Activated T-cell treated with anti-CD3 and anti-CD28 coated beads, Interleukin-2, amount 50 U/mL, for 48 hours (primary cell): ENCODE data around the gene PCDHA5.
"Not testable (repeated sequence)": the region's sequence is repeated elsewhere in the genome, so short reads cannot be mapped to it uniquely, and the experiment has no call there.

ENCODE experiments used
- DNase-seq, 2 experiments: peaks; one replicate each; pipeline ENCODE4 v3.0.0-alpha.2; 2020

Gene PCDHA5

DNA sequence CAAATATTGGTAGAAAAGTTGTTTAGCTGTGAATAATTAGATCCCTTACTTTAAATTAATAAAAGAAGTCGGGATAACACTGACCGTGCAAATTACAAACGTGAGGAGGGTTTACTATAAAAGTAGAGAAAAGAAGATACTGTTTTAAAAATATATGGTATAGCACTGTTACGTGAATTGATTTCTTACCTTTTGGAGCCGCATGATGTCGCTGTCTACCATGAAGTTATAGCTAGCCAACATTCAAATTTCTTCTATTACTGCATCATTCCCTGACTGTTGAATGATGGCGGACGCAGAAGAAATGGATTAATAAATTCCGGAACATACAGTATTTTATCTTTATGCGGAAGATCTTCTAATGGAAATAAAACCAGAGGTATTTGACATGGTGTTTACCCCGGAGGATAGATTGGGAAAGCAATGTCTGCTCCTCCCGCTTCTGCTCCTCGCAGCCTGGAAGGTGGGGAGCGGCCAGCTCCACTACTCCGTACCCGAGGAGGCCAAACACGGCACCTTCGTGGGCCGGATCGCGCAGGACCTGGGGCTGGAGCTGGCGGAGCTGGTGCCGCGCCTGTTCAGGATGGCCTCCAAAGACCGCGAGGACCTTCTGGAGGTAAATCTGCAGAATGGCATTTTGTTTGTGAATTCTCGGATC is 6.4 kb downstream of the PCDHA5 start, which contains the start of gene PCDHA6:
PCDHA6 (plus strand) TSS at position 257 of the 658 bp plus-strand sequence; CDS start at position 389, 132 bp downstream.
- DNase-seq, result no peak

DNA sequence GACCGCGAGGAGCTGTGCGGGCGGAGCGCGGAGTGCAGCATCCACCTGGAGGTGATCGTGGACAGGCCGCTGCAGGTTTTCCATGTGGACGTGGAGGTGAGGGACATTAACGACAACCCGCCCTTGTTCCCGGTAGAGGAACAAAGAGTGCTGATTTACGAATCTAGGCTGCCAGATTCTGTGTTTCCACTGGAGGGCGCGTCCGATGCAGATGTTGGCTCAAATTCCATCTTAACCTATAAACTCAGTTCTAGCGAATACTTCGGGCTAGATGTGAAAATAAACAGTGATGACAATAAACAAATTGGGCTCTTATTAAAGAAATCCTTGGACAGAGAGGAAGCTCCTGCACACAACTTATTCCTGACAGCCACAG is 6.9 kb downstream of the PCDHA5 start:
- DNase-seq, result no peak

DNA sequence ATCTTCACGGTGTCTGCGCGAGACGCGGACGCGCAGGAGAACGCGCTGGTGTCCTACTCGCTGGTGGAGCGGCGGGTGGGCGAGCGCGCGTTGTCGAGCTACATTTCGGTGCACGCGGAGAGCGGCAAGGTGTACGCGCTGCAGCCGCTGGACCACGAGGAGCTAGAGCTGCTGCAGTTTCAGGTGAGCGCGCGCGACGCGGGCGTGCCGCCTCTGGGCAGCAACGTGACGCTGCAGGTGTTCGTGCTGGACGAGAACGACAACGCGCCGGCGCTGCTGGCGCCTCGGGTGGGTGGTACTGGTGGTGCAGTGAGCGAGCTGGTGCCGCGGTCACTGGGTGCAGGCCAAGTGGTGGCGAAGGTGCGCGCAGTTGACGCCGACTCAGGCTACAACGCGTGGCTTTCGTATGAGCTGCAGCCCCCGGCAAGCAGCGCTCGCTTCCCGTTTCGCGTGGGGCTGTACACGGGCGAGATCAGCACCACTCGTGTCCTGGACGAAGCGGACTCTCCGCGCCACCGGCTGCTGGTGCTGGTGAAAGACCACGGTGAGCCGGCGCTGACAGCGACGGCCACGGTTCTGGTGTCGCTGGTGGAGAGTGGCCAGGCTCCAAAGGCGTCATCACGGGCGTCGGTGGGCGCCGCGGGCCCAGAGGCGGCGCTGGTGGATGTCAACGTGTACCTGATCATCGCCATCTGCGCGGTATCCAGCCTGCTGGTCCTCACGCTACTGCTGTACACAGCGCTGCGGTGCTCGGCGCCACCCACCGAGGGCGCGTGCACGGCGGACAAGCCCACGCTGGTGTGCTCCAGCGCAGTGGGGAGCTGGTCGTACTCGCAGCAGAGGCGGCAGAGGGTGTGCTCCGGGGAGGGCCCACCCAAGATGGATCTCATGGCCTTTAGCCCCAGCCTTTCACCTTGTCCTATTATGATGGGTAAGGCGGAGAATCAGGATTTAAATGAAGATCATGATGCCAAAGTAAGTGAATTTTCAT is 8.4 kb downstream of the PCDHA5 start:
- not testable (repeated sequence) for DNase-seq

DNA sequence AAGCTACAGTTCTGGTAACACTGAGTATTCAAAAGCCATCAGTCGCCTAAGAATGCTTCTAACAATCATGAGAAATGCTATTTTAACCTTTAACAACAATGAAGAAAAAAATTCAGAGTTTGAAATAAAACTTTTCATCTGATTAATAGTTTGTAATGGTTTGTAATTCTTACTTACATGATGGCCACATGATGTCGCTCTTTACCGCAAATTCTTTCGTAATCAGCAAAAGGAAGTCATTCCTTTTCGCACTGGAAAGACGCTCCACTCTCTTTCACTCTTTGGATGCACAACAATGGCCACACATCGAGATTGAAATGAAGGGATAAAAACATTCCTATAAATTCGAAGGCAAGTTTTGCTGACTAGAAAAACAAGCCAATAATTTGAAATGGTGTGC is 12.6 kb downstream of the PCDHA5 start, which contains the start of gene PCDHA7:
PCDHA7 (plus strand) TSS at position 277 of the 400 bp plus-strand sequence; CDS start at position 392, 115 bp downstream.
- DNase-seq, result no peak

DNA sequence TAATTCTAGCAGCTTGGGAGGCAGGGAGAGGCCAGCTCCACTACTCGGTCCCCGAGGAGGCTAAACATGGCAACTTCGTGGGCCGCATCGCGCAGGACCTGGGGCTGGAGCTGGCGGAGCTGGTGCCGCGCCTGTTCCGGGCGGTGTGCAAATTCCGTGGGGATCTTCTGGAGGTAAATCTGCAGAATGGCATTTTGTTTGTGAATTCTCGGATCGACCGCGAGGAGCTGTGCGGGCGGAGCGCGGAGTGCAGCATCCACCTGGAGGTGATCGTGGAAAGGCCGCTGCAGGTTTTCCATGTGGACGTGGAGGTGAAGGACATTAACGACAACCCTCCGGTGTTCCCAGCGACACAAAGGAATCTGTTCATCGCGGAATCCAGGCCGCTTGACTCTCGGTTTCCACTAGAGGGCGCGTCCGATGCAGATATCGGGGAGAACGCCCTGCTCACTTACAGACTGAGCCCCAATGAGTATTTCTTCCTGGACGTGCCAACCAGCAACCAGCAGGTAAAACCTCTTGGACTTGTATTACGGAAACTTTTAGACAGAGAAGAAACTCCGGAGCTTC is 13.1 kb downstream of the PCDHA5 start:
- not testable (repeated sequence) for DNase-seq

DNA sequence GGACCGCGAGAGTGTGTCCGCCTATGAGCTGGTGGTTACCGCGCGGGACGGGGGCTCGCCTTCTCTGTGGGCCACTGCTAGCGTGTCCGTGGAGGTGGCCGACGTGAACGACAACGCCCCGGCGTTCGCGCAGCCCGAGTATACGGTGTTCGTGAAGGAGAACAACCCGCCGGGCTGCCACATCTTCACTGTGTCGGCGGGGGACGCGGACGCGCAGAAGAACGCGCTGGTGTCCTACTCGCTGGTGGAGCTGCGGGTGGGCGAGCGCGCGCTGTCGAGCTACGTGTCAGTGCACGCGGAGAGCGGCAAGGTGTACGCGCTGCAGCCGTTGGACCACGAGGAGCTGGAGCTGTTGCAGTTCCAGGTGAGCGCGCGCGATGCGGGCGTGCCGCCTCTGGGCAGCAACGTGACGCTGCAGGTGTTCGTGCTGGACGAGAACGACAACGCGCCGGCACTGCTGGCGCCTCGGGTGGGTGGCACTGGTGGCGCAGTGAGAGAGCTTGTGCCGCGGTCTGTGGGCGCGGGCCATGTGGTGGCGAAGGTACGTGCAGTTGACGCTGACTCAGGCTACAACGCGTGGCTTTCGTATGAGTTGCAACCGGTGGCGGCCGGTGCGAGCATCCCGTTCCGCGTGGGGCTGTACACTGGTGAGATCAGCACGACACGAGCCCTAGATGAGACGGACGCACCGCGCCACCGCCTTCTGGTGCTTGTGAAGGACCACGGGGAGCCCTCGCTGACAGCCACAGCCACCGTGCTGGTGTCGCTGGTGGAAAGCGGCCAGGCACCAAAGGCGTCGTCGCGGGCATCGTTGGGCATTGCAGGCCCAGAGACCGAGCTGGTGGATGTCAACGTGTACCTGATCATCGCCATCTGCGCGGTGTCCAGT is 14.5 kb downstream of the PCDHA5 start:
- no peak for DNase-seq

DNA sequence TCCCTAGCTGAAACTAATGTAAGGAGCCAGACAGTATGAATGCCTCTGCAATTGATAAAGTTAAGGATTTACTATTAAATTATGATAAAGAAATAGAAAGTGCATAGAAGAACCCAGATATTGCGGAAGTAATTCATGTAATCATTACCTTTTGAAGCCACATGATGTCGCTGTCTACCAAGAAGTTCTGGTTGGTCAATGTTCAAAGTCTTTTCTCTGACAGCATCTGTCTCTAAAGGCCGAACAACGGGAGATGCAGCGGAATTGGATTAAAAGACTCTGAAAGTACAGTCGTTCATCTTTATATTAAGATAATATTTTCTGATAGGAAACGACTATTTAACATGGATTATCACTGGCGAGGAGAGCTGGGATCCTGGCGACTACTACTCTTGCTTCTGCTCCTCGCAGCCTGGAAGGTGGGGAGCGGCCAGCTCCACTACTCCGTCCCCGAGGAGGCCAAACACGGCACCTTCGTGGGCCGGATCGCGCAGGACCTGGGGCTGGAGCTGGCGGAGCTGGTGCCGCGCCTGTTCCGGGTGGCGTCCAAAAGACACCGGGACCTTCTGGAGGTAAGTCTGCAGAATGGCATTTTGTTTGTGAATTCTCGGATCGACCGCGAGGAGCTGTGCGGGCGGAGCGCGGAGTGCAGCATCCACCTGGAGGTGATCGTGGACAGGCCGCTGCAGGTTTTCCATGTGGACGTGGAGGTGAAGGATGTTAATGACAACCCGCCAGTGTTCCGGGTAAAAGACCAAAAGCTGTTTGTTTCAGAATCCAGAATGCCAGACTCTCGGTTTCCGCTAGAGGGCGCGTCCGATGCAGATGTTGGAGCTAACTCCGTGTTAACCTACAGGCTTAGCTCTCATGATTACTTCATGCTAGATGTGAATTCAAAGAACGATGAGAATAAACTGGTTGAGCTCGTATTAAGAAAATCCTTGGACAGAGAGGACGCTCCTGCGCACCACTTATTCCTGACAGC is 19.9 kb downstream of the PCDHA5 start, which contains the start of gene PCDHA8:
PCDHA8 (plus strand) TSS at position 210 of the 985 bp plus-strand sequence; CDS start at position 345, 135 bp downstream.
- peak; percentile 39 to 49 for DNase-seq

DNA sequence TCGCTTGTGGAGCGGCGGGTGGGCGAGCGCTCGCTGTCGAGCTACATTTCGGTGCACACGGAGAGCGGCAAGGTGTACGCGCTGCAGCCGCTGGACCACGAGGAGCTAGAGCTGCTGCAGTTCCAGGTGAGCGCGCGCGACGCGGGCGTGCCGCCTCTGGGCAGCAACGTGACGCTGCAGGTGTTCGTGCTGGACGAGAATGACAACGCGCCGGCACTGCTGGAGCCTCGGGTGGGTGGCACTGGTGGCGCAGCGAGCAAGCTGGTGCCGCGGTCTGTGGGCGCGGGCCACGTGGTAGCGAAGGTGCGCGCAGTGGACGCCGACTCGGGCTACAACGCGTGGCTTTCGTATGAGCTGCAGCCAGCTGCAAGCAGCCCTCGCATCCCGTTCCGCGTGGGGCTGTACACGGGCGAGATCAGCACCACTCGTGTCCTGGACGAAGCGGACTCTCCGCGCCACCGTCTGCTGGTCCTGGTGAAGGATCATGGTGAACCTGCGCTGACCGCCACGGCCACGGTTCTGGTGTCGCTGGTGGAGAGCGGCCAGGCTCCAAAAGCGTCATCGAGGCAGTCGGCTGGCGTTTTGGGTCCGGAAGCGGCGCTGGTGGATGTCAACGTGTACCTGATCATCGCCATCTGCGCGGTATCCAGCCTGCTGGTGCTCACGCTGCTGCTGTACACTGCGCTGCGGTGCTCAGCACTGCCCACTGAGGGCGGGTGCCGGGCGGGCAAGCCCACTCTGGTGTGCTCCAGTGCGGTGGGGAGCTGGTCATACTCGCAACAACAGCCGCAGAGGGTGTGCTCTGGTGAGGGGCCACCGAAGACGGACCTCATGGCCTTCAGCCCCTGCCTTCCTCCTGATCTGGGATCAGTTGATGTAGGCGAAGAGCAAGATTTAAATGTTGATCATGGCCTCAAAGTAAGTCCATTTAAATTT is 21.7 kb downstream of the PCDHA5 start:
- no peak for DNase-seq

DNA sequence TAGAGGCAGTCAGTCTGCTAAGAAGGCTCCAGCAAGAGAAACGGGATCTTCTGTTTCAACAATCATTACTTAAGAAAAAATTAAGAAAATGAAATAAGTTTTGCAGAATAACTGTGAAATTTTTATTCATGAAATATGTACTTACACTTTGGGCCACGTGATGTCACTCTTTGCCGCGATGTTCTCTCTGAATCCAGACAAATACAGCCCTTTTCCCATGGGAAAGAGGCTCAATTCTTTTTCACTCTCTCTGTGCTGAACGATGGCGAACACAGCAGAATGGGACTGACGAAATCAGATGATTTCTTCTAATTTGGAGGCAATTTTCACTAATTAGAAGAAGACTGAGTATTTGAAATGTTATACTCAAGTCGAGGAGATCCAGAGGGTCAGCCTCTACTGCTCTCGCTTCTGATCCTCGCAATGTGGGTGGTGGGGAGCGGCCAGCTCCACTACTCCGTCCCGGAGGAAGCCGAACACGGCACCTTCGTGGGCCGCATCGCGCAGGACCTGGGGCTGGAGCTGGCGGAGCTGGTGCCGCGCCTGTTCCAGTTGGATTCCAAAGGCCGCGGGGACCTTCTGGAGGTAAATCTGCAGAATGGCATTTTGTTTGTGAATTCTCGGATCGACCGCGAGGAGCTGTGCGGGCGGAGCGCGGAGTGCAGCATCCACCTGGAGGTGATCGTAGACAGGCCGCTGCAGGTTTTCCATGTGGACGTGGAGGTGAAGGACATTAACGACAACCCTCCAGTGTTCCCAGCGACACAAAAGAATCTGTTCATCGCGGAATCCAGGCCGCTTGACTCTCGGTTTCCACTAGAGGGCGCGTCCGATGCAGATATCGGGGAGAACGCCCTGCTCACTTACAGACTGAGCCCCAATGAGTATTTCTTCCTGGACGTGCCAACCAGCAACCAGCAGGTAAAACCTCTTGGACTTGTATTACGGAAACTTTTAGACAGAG is 27.0 kb downstream of the PCDHA5 start, which contains the start of gene PCDHA9:
PCDHA9 (plus strand) TSS at position 244 of the 964 bp plus-strand sequence; CDS start at position 358, 114 bp downstream.
- not testable (repeated sequence) for DNase-seq

DNA sequence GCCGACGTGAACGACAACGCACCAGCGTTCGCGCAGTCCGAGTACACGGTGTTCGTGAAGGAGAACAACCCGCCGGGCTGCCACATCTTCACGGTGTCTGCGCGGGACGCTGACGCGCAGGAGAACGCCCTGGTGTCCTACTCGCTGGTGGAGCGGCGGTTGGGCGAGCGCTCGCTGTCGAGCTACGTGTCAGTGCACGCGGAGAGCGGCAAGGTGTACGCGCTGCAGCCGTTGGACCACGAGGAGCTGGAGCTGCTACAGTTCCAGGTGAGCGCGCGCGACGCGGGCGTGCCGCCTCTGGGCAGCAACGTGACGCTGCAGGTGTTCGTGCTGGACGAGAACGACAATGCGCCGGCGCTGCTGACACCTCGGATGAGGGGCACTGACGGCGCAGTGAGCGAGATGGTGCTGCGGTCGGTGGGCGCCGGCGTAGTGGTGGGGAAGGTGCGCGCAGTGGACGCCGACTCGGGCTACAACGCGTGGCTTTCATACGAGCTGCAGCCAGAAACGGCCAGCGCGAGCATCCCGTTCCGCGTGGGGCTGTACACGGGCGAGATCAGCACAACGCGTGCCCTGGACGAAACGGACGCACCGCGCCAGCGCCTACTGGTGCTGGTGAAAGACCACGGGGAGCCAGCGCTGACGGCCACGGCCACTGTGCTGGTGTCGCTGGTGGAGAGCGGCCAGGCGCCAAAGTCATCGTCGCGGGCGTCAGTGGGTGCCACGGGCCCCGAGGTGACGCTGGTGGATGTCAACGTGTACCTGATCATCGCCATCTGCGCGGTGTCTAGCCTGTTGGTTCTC is 28.6 kb downstream of the PCDHA5 start:
- DNase-seq, result not testable (repeated sequence)

DNA sequence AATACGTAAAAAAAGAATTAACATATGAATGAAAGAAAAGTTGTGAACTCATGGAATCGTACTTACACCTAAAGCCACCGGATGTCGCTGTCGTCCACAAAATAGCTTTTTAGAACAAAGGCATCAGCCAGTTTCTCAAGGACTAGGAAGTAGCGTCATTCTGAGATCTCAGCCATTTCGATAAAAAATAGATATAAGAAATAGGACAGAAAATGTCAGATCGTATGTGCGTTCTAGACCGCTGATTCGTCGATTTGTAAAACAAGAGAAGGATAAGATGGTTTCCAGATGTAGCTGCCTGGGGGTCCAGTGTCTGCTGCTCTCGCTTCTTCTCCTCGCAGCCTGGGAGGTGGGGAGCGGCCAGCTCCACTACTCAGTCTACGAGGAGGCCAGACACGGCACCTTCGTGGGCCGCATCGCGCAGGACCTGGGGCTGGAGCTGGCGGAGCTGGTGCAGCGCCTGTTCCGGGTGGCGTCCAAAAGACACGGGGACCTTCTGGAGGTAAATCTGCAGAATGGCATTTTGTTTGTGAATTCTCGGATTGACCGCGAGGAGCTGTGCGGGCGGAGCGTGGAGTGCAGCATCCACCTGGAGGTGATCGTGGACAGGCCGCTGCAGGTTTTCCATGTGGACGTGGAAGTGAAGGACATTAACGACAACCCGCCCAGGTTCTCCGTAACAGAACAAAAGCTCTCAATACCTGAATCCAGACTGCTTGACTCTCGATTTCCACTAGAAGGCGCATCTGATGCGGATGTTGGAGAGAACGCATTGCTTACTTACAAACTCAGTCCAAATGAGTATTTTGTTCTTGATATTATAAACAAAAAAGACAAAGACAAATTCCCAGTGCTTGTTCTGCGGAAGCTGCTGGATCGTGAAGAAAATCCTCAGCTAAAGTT is 34.6 kb downstream of the PCDHA5 start, which contains the start of gene PCDHA10:
PCDHA10 (plus strand) TSS at position 126 of the 903 bp plus-strand sequence; CDS start at position 278, 152 bp downstream.
- DNase-seq, result no peak

DNA sequence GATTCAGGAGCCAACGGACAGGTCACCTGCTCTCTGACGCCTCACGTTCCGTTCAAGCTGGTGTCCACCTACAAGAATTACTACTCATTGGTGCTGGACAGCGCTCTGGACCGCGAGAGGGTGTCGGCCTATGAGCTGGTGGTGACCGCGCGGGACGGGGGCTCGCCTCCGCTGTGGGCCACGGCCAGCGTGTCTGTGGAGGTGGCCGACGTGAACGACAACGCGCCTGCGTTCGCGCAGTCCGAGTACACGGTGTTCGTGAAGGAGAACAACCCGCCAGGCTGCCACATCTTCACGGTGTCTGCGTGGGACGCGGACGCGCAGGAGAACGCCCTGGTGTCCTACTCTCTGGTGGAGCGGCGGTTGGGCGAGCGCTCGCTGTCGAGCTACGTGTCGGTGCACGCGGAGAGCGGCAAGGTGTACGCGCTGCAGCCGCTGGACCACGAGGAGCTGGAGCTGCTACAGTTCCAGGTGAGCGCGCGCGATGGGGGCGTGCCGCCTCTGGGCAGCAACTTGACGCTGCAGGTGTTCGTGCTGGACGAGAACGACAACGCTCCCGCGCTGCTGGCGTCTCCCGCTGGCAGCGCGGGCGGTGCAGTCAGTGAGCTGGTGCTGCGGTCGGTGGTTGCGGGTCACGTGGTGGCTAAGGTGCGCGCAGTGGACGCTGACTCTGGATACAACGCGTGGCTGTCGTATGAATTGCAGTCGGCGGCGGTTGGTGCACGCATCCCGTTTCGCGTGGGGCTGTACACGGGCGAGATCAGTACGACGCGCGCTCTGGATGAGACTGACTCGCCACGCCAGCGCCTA is 36.0 kb downstream of the PCDHA5 start:
- no peak for DNase-seq

DNA sequence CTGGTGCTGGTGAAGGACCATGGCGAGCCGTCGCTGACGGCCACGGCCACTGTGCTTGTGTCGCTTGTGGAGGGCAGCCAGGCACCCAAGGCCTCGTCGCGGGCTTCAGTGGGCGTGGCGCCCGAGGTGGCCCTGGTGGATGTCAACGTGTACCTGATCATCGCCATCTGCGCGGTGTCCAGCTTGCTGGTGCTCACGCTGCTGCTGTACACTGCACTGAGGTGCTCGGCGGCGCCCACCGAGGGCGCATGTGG is 36.5 kb downstream of the PCDHA5 start:
- DNase-seq, result no peak

DNA sequence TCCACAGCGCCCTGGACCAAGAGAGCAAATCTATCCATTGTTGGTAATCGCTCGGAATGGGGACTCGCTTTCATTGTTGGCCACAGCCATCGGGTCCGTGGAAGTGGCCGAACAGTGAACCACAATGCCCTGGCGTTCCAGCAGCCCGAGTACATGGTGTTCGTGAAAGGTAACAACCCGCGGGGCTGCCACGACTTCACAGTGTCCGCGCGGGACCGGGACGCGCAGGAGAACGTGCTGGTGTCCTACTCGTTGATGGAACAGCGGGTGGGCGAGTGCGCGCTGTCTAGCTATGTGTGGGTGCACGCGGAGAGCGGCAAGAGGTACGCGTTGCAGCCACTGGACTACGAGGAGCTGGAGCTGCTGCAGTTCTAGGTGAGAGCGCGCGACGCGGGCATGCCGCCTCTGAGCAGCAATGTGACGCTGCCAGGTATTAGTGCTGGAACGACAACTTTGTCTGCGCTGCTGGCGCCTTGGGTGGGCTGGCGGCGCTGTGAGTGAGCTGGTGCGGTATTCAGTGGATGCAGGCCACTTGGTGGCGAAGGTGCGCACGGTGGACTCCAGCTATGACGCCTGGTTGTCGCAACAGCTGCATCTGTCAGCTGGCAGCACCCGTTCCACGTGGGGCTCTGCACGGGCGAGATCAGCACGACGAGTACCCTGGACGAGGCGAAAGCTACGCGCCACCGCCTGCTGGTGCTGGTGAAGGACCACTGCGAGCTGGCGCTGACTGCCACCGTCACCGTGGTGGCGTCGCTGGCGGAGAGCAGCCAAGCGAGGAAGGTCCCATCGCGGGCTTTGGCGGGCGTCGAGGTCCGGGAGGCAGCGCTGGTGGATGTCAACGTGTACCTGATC is 41.3 kb downstream of the PCDHA5 start:
- no peak for DNase-seq
